C4-2B (cell line): ENCODE measurements around the gene TCF7L1.

Experiments used
- H3K27ac ChIP-seq: fragments of 450-650 bp; 2 replicates; pipeline ENCODE4 v1.5.1; 2017
- CTCF ChIP-seq: fragments of 450-650 bp; conservative IDR thresholded peaks from 2 replicates; pipeline ENCODE4 v1.5.1; 2017; ENCODE audit warnings: mild to moderate bottlenecking
- ZFX ChIP-seq: fragments of 450-650 bp; IDR thresholded peaks from 2 replicates; pipeline ENCODE4 v1.6.1; 2017

The TCF7L1 gene

GRCh38 chr2:85264471-85264870 is 131.3 kb downstream of the TCF7L1 start:
- TF ChIP-seq ZFX (no peak), CTCF (no peak)

GRCh38 chr2:85265304-85265703 is 132.1 kb downstream of the TCF7L1 start:
- TF ChIP-seq ZFX (no peak), CTCF (no peak)
- H3K27ac ChIP-seq = no peak overlapping the region

More at GRCh38 chr2:85264471-85264870, 131.3 kb downstream of the TCF7L1 start:
- H3K27ac ChIP-seq = no peak overlapping the region

- TF ChIP-seq CTCF (peak; percentile 92), ZFX (no peak)
- H3K27ac ChIP-seq = no peak overlapping the region
These were observed 133.2 kb downstream of the TCF7L1 start for GRCh38 chr2:85266146-85267041.

GRCh38 chr2:85269959-85270358 is 136.8 kb downstream of the TCF7L1 start:
- no peak for TF ChIP-seq ZFX
- TF ChIP-seq CTCF = no peak
- no peak overlapping the region for H3K27ac ChIP-seq

- no peak for TF ChIP-seq CTCF
- no peak for TF ChIP-seq ZFX
- H3K27ac ChIP-seq = no peak overlapping the region
These were observed 139.2 kb downstream of the TCF7L1 start for GRCh38 chr2:85272357-85272756.

- TF ChIP-seq ZFX = no peak
- no peak for TF ChIP-seq CTCF
- H3K27ac ChIP-seq = no peak overlapping the region
These were observed 140.8 kb downstream of the TCF7L1 start for GRCh38 chr2:85273738-85274731.
